ENCODE measurements around the gene RIC3.

Gene RIC3

GRCh38 chr11:8083088-8083395 lies 85.8 kb downstream of the RIC3 start:
- Histone ChIP-seq H3K9ac (ENCODE audit: low read depth, low read length) (no peak overlapping the region), H3K36me3 (ENCODE audit: insufficient read depth, low read length) (no peaks in the 10 kb centered on the region), H3K27me3 (ENCODE audit: insufficient read depth, low read length, poor library complexity) (no peaks in the 10 kb centered on the region), H2AFZ (ENCODE audit: low read depth, low read length) (no peak overlapping the region), H4K20me1 (ENCODE audit: insufficient read depth, low read length) (no peaks in the 10 kb centered on the region), H3K4me1 (ENCODE audit: insufficient read depth, low read length) (no peaks in the 10 kb centered on the region), H3K4me2 (ENCODE audit: insufficient read depth, low read length) (no peak overlapping the region), H3K79me2 (ENCODE audit: insufficient read depth, low read length) (no peaks in the 10 kb centered on the region), H3K9me3 (ENCODE audit: insufficient read depth, low read length, severe bottlenecking) (no peaks in the 10 kb centered on the region), H3K4me3 (ENCODE audit: low read depth in 1 of 2, low read length in 2 of 2) (no peak overlapping the region), H3K27ac (ENCODE audit: low read length) (no peak overlapping the region)
- TF ChIP-seq CTCF (IDR thresholded peaks at IDR 0.05; ENCODE audit: borderline replicate concordance, extremely low read depth, low read length, poor library complexity, severe bottlenecking) (no peak), EZH2 (IDR thresholded peaks at IDR 0.05; ENCODE audit: borderline replicate concordance, low read depth, low read length, severe bottlenecking) (no peak)
- no peak for ATAC-seq (ENCODE audit: insufficient read depth, low read depth)
- DNase-seq, result no peak

- ATAC-seq (ENCODE audit: insufficient read depth, low read depth), result no peak
- Histone ChIP-seq H3K4me2 (ENCODE audit: insufficient read depth, low read length) (no peak overlapping the region), H3K4me3 (ENCODE audit: low read depth in 1 of 2, low read length in 2 of 2) (no peak overlapping the region), H3K9ac (ENCODE audit: low read depth, low read length) (no peak overlapping the region), H3K27me3 (ENCODE audit: insufficient read depth, low read length, poor library complexity) (no peaks in the 10 kb centered on the region), H3K79me2 (ENCODE audit: insufficient read depth, low read length) (no peaks in the 10 kb centered on the region), H2AFZ (ENCODE audit: low read depth, low read length) (no peak overlapping the region), H4K20me1 (ENCODE audit: insufficient read depth, low read length) (no peaks in the 10 kb centered on the region), H3K4me1 (ENCODE audit: insufficient read depth, low read length) (no peaks in the 10 kb centered on the region), H3K27ac (ENCODE audit: low read length) (no peak overlapping the region), H3K36me3 (ENCODE audit: insufficient read depth, low read length) (no peaks in the 10 kb centered on the region), H3K9me3 (ENCODE audit: insufficient read depth, low read length, severe bottlenecking) (no peaks in the 10 kb centered on the region)
- no peak for DNase-seq
- no peak for TF ChIP-seq EZH2 (IDR thresholded peaks at IDR 0.05; ENCODE audit: borderline replicate concordance, low read depth, low read length, severe bottlenecking)
- no peak for TF ChIP-seq CTCF (IDR thresholded peaks at IDR 0.05; ENCODE audit: borderline replicate concordance, extremely low read depth, low read length, poor library complexity, severe bottlenecking)
Observed at GRCh38 chr11:8082391-8083087, 86.3 kb downstream of the RIC3 start.

GRCh38 chr11:8081591-8082250 lies 87.1 kb downstream of the RIC3 start:
- DNase-seq (no peak), ATAC-seq (ENCODE audit: insufficient read depth, low read depth) (no peak)
- TF ChIP-seq EZH2 (IDR thresholded peaks at IDR 0.05; ENCODE audit: borderline replicate concordance, low read depth, low read length, severe bottlenecking) (no peak), CTCF (IDR thresholded peaks at IDR 0.05; ENCODE audit: borderline replicate concordance, extremely low read depth, low read length, poor library complexity, severe bottlenecking) (no peak)
- Histone ChIP-seq H3K4me3 (ENCODE audit: low read depth in 1 of 2, low read length in 2 of 2) (no peak overlapping the region), H2AFZ (ENCODE audit: low read depth, low read length) (no peak overlapping the region), H3K4me2 (ENCODE audit: insufficient read depth, low read length) (no peak overlapping the region), H3K4me1 (ENCODE audit: insufficient read depth, low read length) (no peaks in the 10 kb centered on the region), H3K9ac (ENCODE audit: low read depth, low read length) (no peak overlapping the region), H3K27me3 (ENCODE audit: insufficient read depth, low read length, poor library complexity) (no peaks in the 10 kb centered on the region), H3K27ac (ENCODE audit: low read length) (no peak overlapping the region), H3K79me2 (ENCODE audit: insufficient read depth, low read length) (no peaks in the 10 kb centered on the region), H4K20me1 (ENCODE audit: insufficient read depth, low read length) (no peaks in the 10 kb centered on the region), H3K9me3 (ENCODE audit: insufficient read depth, low read length, severe bottlenecking) (no peaks in the 10 kb centered on the region), H3K36me3 (ENCODE audit: insufficient read depth, low read length) (no peaks in the 10 kb centered on the region)

All from DND-41 (cell line).